B cell (primary cell): ENCODE results near the gene MUL1. TPM values are rescaled to one million over a fixed set of nuclear protein-coding genes. Genes with fewer than 3 reads are reported as not detected.

Source experiments
- ATAC-seq: fragments of 200-7000 bp; cut with Tn5 transposase; one replicate; pipeline ENCODE4 v1.10.0; 2021; ENCODE audit warnings: low read depth, mild to moderate bottlenecking, moderate number of reproducible peaks, moderate library complexity
- CTCF ChIA-PET: fragments of 350-600 bp; sonication (Branson Sonifier 250); formaldehyde crosslinking; loops from one replicate; lab custom pipeline; 2021; ENCODE audit warnings: antibody characterized with exemption, inconsistent platforms; lab: Charles Lee
- POLR2A ChIA-PET: fragments of 350-600 bp; sonication (Branson Sonifier 250); formaldehyde crosslinking; loops from one replicate; lab custom pipeline; 2021; ENCODE audit warnings: antibody characterized with exemption; lab: Charles Lee
- DNase-seq: peaks from one replicate; pipeline ENCODE4 v3.0.0; 2013
- H2AFZ ChIP-seq: 2 replicates; pipeline ENCODE4 v1.6.1; 2012; ENCODE audit warnings: mild to moderate bottlenecking, low read depth, low read length; ENCODE audit not compliant: insufficient read depth, poor library complexity, severe bottlenecking
- H3K27ac ChIP-seq, 2 donors: 1 replicate in 1 of 2; 2 replicates in 1 of 2; pipeline ENCODE4 v1.5.1; 2012 to 2013; ENCODE audit warnings: low read length in 2 of 2, mild to moderate bottlenecking in 2 of 2, moderate library complexity in 1 of 2
- H3K27me3 ChIP-seq, 4 experiments: fragments of 200-600 bp in 1 of 4; sonication (generic) in 1 of 4; replicated peaks in 1 of 4; 1 replicate in 2 of 4; 2 replicates in 2 of 4; pipeline versions ENCODE4 v1.6.1 to v1.7.0; 2013 to 2016; ENCODE audit warnings: low read length in 3 of 4, mild to moderate bottlenecking in 2 of 4, mixed read lengths in 1 of 4, moderate library complexity in 1 of 4; ENCODE audit not compliant: insufficient read depth in 4 of 4, control insufficient read depth in 3 of 4; ENCODE audit errors: control extremely low read depth in 1 of 4
- H3K36me3 ChIP-seq, 2 experiments: replicated peaks in 1 of 2; 1 replicate in 1 of 2; 2 replicates in 1 of 2; pipeline versions ENCODE4 v1.6.1 to v1.7.1; 2013; ENCODE audit warnings: low read length in 1 of 2; ENCODE audit not compliant: insufficient read depth in 2 of 2, control insufficient read depth in 1 of 2; ENCODE audit errors: control extremely low read depth in 1 of 2, extremely low read depth in 1 of 2
- H3K4me1 ChIP-seq, 2 donors: fragments of 200-600 bp in 1 of 2; sonication (generic) in 1 of 2; 1 replicate in 1 of 2; 2 replicates in 1 of 2; pipeline versions ENCODE4 v1.5.1 to v1.6.1; 2013 to 2017; ENCODE audit warnings: low read length in 2 of 2; ENCODE audit not compliant: control insufficient read depth in 2 of 2, insufficient read depth in 2 of 2
- H3K4me2 ChIP-seq: replicated peaks from 2 replicates; pipeline ENCODE3; 2012; ENCODE audit warnings: mild to moderate bottlenecking, low read depth, low read length; ENCODE audit not compliant: poor library complexity, severe bottlenecking
- H3K4me3 ChIP-seq, 5 experiments: fragments of 200-600 bp in 1 of 5; sonication (generic) in 1 of 5; 1 replicate in 3 of 5; 2 replicates in 2 of 5; pipeline versions ENCODE4 v1.5.1 to v1.7.0; 2011 to 2016; ENCODE audit warnings: low read length in 4 of 5, mild to moderate bottlenecking in 4 of 5, low read depth in 2 of 5, control low read depth in 1 of 5, moderate library complexity in 1 of 5; ENCODE audit not compliant: insufficient read depth in 1 of 5; ENCODE audit errors: control extremely low read depth in 1 of 5, extremely low read depth in 1 of 5
- H3K79me2 ChIP-seq: fragments of 200-600 bp; sonication (generic); one replicate; pipeline ENCODE4 v1.6.0; 2016; ENCODE audit warnings: low read length; ENCODE audit not compliant: control insufficient read depth, insufficient read depth
- H3K9ac ChIP-seq: fragments of 200-600 bp; sonication (generic); 2 replicates; pipeline ENCODE4 v1.6.1; 2017; ENCODE audit warnings: mild to moderate bottlenecking, low read length, moderate library complexity
- H3K9me3 ChIP-seq, 3 donors: one replicate each; pipeline versions ENCODE4 v1.6.1 to v1.7.1; 2013; ENCODE audit warnings: low read length in 2 of 3; ENCODE audit not compliant: control insufficient read depth in 2 of 3, insufficient read depth in 1 of 3; ENCODE audit errors: control extremely low read depth in 1 of 3
- H4K20me1 ChIP-seq: 2 replicates; pipeline ENCODE4 v1.6.0; 2012; ENCODE audit warnings: mild to moderate bottlenecking, low read length; ENCODE audit not compliant: insufficient read depth, control insufficient read depth, poor library complexity, severe bottlenecking
- H3K27ac Mint-ChIP-seq: one replicate; pipeline ENCODE4 v1.8.0; 2021; ENCODE audit warnings: mixed read lengths
- H3K27me3 Mint-ChIP-seq: one replicate; pipeline ENCODE4 v1.8.0; 2021; ENCODE audit warnings: mixed read lengths
- H3K4me1 Mint-ChIP-seq: one replicate; pipeline ENCODE4 v1.8.0; 2021; ENCODE audit warnings: mixed read lengths
- H3K4me3 Mint-ChIP-seq: one replicate; pipeline ENCODE4 v1.8.0; 2021; ENCODE audit warnings: mixed read lengths
- H3K9me3 Mint-ChIP-seq: one replicate; pipeline ENCODE4 v1.8.0; 2022; ENCODE audit warnings: mixed read lengths; ENCODE audit not compliant: insufficient read depth
- CTCF ChIP-seq: fragments of 200-600 bp; IDR thresholded peaks from one replicate; pipeline ENCODE4 v1.8.0; 2022; ENCODE audit warnings: antibody characterized with exemption, mild to moderate bottlenecking
- EZH2 ChIP-seq: IDR thresholded peaks from 2 replicates; pipeline ENCODE4 v1.6.1; 2012; ENCODE audit warnings: borderline replicate concordance, low read depth, mild to moderate bottlenecking, moderate library complexity, low read length; ENCODE audit not compliant: insufficient read depth, poor library complexity, severe bottlenecking
- WGBS: methylation state at CpG from one replicate; pipeline ENCODE4 v1.1.5; 2013; ENCODE audit warnings: missing lambda C conversion rate; ENCODE audit not compliant: insufficient coverage; 5-methylcytosine and 5-hydroxymethylcytosine counted together
- intact Hi-C: fragments of 100-400 bp; cut with micrococcal nuclease; formaldehyde crosslinking; loops from one replicate; pipeline ENCODE4 v1.10.0; 2022
- polyA plus RNA-seq: library from polyadenylated mRNA; depleted of rRNA; stranded (reverse); fragments of >200 nt; gene quantifications from 2 replicates; pipeline ENCODE4 v1.2.3, GENCODE V29; 2012
- total RNA-seq, 2 donors: library from RNA; stranded (reverse); fragments of 120-200 nt in 1 of 2; gene quantifications; 1 replicate in 1 of 2; 2 replicates in 1 of 2; pipeline versions ENCODE4 v1.2.3 to v1.2.4, GENCODE V29; 2013 to 2022

Gene MUL1
- total and polyA plus RNA-seq, 2 donors (not counting 1 experiment from before 2014, with no cell fraction given), result 11.4 to 23.9 TPM

- Histone ChIP-seq H3K36me3 (no peaks in the 10 kb centered on the region), H2AFZ (no peak overlapping the region), H3K4me3 (no peak overlapping the region), H3K79me2 (no peaks in the 10 kb centered on the region), H3K27me3 (peaks cover 0 to 67% (median 18%) of the 10 kb centered on the region in 4 experiments), H3K4me1 (peaks cover 0 to 3% of the 10 kb centered on the region in 2 donors), H4K20me1 (no peaks in the 10 kb centered on the region), H3K9me3 (peaks cover 0 to 11% (median 0%) of the 10 kb centered on the region in 3 donors), H3K4me2 (no peak overlapping the region), H3K9ac (no peak overlapping the region), H3K27ac (no peak overlapping the region)
- peaks cover 69% of the 10 kb centered on the region for H3K27me3 Mint-ChIP-seq
- no peak for ATAC-seq
- H3K4me1 Mint-ChIP-seq, result peaks cover 6% of the 10 kb centered on the region
- TF ChIP-seq CTCF (no peak), EZH2 (no peak)
- intact Hi-C loops, result no loop called here
- H3K27ac Mint-ChIP-seq, result no peak overlapping the region
- DNase-seq, result no peak
- CTCF ChIA-PET, result interaction anchor here (0.6 kb wide), 1 partner anchor 36 kb away, joined by 3 read pairs; no protein-coding TSS in a partner anchor
- H3K4me3 Mint-ChIP-seq, result no peak overlapping the region
- POLR2A ChIA-PET, result no interaction called here
- no peaks in the 10 kb centered on the region for H3K9me3 Mint-ChIP-seq
- 9% methylated on average over 32 of the region's 33 CpGs for WGBS
Observed at GRCh38 chr1:20476265-20477038, 31.5 kb downstream of the MUL1 start.

GRCh38 chr1:20474996-20475395, 33.0 kb downstream of the MUL1 start:
- no peaks in the 10 kb centered on the region for H3K36me3 ChIP-seq
- H3K27me3 ChIP-seq, result peaks cover 0 to 60% (median 18%) of the 10 kb centered on the region in 4 experiments
- peaks cover 0 to 3% of the 10 kb centered on the region in 2 donors for H3K4me1 ChIP-seq
- WGBS, result 61% methylated on average over 5 of the region's 7 CpGs
- H3K4me1 Mint-ChIP-seq, result peaks cover 6% of the 10 kb centered on the region
- TF ChIP-seq EZH2 (no peak), CTCF (no peak)
- no peaks in the 10 kb centered on the region for H3K9me3 Mint-ChIP-seq
- no peak for ATAC-seq
- H3K4me3 Mint-ChIP-seq, result no peak overlapping the region
- peaks cover 0 to 11% (median 0%) of the 10 kb centered on the region in 3 donors for H3K9me3 ChIP-seq
- DNase-seq, result no peak
- no peak overlapping the region for H2AFZ ChIP-seq
- H3K4me3 ChIP-seq, result no peak overlapping the region
- H4K20me1 ChIP-seq, result no peaks in the 10 kb centered on the region
- CTCF ChIA-PET, result no interaction called here
- H3K27me3 Mint-ChIP-seq, result peaks cover 62% of the 10 kb centered on the region
- no peak overlapping the region for H3K4me2 ChIP-seq
- POLR2A ChIA-PET, result no interaction called here
- no peak overlapping the region for H3K9ac ChIP-seq
- H3K27ac ChIP-seq, result no peak overlapping the region
- no peaks in the 10 kb centered on the region for H3K79me2 ChIP-seq
- H3K27ac Mint-ChIP-seq, result no peak overlapping the region
- intact Hi-C loops, result no loop called here
